GM18870 (cell line): Measurements from ENCODE around the gene DNASE1L1.

Experiments used
- ATAC-seq: cut with Tn5 transposase; IDR thresholded peaks from one replicate; pipeline ENCODE4 v1.9.1; 2021; ENCODE audit warnings: moderate library complexity; ENCODE audit not compliant: unreplicated experiment

DNASE1L1 gene

GRCh38 chrX:154354013-154354412 is 55.0 kb downstream of the DNASE1L1 start:
- no peak for ATAC-seq

GRCh38 chrX:154353172-154353843 is 55.7 kb downstream of the DNASE1L1 start:
- no peak for ATAC-seq

- no peak for ATAC-seq
These were observed 56.6 kb downstream of the DNASE1L1 start for GRCh38 chrX:154352466-154352865.

- ATAC-seq, result no peak
These were observed 57.0 kb downstream of the DNASE1L1 start for GRCh38 chrX:154352012-154352401.
